Cardiac fibroblast (primary cell): Measurements from ENCODE around the gene MSLN.
"Not testable (repeated sequence)": the region's sequence is repeated elsewhere in the genome, so short reads cannot be mapped to it uniquely, and the experiment has no call there.

Experiments used
- DNase-seq, 2 donors: peaks; one replicate each; pipeline versions ENCODE4 v3.0.0 to v3.0.0-alpha.2; 2010; ENCODE audit warnings: low read depth in 2 of 2
- H3K4me3 ChIP-seq, 2 donors: replicated peaks in 1 of 2; 1 replicate in 1 of 2; 2 replicates in 1 of 2; pipeline ENCODE4 v1.5.1; 2011; ENCODE audit warnings: low read depth in 2 of 2, low read length in 2 of 2, mild to moderate bottlenecking in 2 of 2, moderate library complexity in 1 of 2
- TF ChIP-seq, protein P1 (sequence below): IDR thresholded peaks from one replicate; pipeline ENCODE4 v1.5.1; 2011; ENCODE audit warnings: low read depth, mild to moderate bottlenecking, low read length, inconsistent platforms

MSLN gene

DNA sequence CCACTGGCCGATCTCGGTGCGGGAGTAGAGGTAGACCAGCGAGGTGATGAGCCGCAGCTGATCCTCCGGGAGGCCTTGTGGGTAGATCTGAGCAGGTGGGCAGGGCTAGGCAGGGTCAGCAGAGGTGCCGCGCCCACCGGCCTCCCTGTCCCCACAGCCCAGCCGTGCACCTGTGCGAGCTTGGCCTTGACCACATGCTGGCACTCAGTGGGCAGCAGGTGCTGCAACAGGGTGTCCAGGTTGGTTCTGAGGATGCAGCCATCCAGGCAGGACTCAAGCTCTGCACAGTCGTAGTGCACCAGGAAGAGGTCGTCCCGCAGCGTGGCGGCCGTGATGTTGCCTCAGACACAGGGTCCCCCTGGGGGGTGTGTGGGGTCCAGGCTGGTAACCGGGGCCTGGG is 12.4 kb downstream of the MSLN start:
- no peak for DNase-seq
- H3K4me3 ChIP-seq: no peak overlapping the region
- TF ChIP-seq, protein P1, sequence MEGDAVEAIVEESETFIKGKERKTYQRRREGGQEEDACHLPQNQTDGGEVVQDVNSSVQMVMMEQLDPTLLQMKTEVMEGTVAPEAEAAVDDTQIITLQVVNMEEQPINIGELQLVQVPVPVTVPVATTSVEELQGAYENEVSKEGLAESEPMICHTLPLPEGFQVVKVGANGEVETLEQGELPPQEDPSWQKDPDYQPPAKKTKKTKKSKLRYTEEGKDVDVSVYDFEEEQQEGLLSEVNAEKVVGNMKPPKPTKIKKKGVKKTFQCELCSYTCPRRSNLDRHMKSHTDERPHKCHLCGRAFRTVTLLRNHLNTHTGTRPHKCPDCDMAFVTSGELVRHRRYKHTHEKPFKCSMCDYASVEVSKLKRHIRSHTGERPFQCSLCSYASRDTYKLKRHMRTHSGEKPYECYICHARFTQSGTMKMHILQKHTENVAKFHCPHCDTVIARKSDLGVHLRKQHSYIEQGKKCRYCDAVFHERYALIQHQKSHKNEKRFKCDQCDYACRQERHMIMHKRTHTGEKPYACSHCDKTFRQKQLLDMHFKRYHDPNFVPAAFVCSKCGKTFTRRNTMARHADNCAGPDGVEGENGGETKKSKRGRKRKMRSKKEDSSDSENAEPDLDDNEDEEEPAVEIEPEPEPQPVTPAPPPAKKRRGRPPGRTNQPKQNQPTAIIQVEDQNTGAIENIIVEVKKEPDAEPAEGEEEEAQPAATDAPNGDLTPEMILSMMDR: no peak

DNA sequence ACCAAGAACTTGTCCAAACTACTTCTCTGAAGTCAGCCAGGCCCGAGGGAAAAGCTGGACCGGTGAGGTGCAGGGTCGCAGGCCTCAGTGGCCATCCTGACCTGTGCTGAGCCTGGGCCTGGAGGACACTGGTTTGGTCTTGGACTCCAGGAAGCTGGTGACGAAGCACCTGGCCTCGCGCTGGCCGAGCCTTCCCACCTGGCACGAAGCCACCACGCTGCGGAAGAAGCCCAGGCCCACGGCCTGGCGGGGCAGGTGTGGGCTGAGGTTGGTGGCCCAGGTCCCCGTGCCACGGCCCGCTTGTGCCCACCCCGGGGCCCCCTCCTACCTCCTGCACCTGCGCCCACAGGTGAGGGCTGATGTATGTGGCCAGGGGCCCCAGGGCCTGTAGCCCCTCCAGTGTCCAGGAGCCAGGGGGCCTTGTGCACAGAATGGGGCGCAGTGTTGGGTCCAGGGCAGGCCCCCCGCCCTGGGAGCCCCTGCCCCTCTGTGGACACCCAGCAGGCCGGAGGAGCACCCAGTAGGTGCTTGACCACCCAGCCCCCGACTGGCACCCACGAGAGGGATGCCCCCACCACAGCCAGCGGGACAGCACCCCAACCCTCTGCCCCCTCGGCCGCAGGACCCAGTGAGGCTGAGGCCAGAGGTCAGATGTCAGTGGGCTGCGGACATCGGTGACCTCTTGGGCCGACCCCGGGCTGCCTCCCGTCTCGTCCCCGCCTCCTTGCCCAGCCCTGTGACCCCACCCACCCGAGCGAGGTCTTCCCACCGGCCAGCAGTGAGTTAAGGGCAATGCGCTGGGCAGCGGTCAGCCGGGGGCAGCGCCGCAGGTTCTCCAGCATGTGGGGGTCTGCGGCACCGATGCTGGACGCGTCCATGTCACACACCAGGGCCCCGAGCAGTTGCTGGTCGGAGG is 13.8 kb downstream of the MSLN start:
- TF ChIP-seq, protein P1: no peak
- no peak for DNase-seq
- H3K4me3 ChIP-seq: no peak overlapping the region

DNA sequence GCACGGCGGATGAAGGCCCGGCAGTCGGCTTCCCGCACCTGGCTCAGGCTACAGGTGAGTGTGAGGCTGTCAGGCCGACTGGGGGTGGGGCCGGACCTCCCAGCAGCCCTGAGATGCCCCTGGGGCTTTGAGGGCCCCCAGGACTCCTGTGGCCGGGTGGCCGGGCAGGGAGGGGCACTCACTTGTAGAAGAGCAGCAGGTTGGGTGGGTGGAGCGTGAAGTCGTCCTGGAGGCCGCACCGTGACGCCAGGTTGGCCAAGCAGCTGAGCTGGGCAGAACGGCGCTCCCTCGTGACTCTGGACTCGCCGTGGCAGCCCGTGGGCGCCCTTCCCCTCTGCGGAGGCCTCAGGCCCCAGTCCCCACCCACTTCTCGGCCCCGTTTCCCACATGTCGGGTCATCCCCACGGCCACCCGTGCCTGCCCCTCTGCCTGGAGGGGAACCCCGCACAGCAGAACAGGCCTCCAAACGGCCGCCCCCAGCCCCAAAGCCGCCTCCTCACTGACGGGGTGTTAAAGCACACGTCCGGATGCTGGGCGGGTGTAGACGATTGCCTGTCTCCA is 14.8 kb downstream of the MSLN start:
- DNase-seq: no peak
- TF ChIP-seq, protein P1: no peak

DNA sequence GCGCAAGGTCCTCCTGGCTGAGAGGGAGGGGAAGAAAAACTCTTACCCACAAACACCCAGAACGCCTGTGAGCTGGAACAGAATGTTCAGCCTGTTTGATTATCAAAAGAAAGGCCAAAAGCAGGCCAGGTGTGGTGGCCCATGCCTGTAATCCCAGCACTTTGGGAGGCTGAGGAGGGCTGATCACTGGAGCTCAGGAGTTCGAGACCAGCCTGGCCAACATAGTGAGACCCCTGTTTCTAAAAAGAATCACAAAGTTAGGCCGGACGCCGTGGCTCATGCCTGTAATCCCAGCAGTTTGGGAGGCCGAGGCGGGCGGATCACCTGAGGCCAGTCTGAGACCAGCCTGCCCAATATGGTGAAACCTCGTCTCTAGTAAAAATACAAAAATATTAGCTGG is 15.8 kb downstream of the MSLN start:
- not testable (repeated sequence) for DNase-seq, H3K4me3 ChIP-seq

More for the DNA sequence above, 14.8 kb downstream of the MSLN start:
- no peak overlapping the region for H3K4me3 ChIP-seq

DNA sequence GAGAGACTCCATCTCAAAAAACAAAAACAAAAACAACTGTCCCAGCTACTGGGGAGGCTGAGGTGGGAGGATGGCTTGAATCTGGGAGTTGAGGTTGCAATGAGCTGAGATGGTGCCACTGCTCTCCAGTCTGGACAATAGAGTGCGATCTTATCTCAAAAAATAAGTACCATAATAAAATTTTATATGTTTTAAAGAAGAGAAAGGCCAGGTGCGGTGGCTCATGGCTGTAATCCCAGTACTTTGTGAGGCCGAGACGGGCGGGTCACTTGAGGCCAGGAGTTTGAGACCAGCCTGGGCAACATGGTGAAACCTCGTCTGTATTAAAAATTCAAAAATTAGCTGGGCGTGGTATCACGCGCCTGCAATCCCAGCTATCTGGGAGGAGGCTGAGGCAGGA is 16.3 kb downstream of the MSLN start:
- DNase-seq: no peak
- no peak overlapping the region for H3K4me3 ChIP-seq
- TF ChIP-seq, protein P1: no peak

DNA sequence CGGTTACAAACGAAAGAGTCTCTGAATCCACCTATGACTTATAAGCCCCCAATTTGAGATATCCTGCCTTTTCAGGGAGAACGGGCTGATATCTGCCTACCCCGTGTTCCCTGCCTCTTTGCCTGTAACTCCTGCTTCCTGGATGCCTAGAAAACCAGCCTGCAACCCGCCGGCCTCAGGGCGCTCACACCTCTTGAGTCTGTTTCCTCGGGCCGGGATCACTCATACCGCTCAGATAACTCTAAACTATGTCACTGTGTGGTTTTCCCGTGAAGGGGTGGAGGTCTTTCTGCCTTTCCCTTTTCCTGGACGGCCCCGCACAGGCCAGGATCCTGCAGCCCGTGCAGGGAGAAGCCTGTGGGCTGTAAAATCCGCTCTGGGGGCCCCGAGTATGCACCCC is 17.3 kb downstream of the MSLN start:
- TF ChIP-seq, protein P1: no peak
- H3K4me3 ChIP-seq: no peak overlapping the region
- DNase-seq: peak in 1 of 2 donors; percentile 3

DNA sequence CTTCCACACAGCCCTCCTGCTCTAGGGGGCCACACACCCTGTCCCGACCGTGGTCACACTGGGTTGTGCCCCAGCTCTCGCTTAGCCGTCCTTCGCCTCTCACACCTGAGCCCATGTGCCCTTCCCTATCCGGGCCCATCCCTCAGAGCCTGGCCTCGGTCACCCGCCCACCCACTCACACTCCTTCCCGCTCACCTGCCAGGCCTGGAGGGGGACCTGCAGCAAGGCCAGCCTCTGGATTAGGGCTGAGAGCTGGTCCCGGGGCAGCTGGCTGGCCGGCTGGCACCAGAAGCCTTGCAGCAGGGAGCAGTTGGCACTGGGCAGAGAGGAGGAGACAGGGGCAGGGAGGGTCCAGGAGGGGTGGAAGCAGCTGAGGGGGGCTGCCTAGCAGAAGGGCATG is 17.9 kb downstream of the MSLN start:
- no peak for DNase-seq
- H3K4me3 ChIP-seq: no peak overlapping the region
- TF ChIP-seq, protein P1: no peak
